Measurements from ENCODE around the gene ALPK3. TPM values are rescaled to one million over a fixed set of nuclear protein-coding genes. Genes with fewer than 3 reads are reported as not detected.

Gene ALPK3
- total and polyA plus RNA-seq, 2 experiments from 2014 or later, result 3.7 to 29.7 TPM

- Mint-ChIP-seq H3K4me1 (peaks cover 34% of the 10 kb centered on the region), H3K9me3 (no peaks in the 10 kb centered on the region), H3K27me3 (ENCODE audit: insufficient read depth, low read depth, poor library complexity) (peaks cover 19% of the 10 kb centered on the region), H3K36me3 (ENCODE audit: low read depth) (peaks cover 38% of the 10 kb centered on the region), H3K4me3 (no peak overlapping the region), H3K27ac (no peak overlapping the region)
- Histone ChIP-seq H3K36me3 (ENCODE audit: insufficient read depth) (peaks cover 8% of the 10 kb centered on the region; the same call in 1 of the 2 replicates), H3K9me2 (ENCODE audit: insufficient read depth) (no peaks in the 10 kb centered on the region), H3F3A (replicated peaks; ENCODE audit: low read depth) (no peaks in the 10 kb centered on the region), H3K27me3 (ENCODE audit: insufficient read depth) (no peaks in the 10 kb centered on the region), H3K4me3 (no peak overlapping the region), H4K20me1 (replicated peaks; ENCODE audit: insufficient read depth) (peaks cover 21% of the 10 kb centered on the region; the same call in 1 of the 2 replicates), H3K4me1 (ENCODE audit: insufficient read depth) (peaks cover 13% of the 10 kb centered on the region; the same call in 1 of the 2 replicates), H2AFZ (no peak overlapping the region), H3K79me2 (replicated peaks; ENCODE audit: insufficient read depth) (peaks cover 49% of the 10 kb centered on the region), H3K4me2 (no peak overlapping the region), H3K27ac (ENCODE audit: low read depth) (no peak overlapping the region)
- TF ChIP-seq ZNF114 (CRISPR knock-in tag; IDR thresholded peaks at IDR 0.05) (no peak), NANOG (IDR thresholded peaks at IDR 0.05; ENCODE audit: borderline replicate concordance) (no peak), STAT1 (IDR thresholded peaks at IDR 0.05; ENCODE audit: unreplicated experiment) (no peak), EZH2phosphoT487 (IDR thresholded peaks at IDR 0.05; ENCODE audit: unreplicated experiment) (no peak), ZNF331 (CRISPR knock-in tag; IDR thresholded peaks at IDR 0.05; ENCODE audit: low read depth) (no peak), CTCF (conservative IDR thresholded peaks at IDR 0.05; ENCODE audit: low read depth in 2 of 2) (no peak), JUNB (IDR thresholded peaks at IDR 0.05; ENCODE audit: unreplicated experiment) (no peak), REST (IDR thresholded peaks at IDR 0.05; ENCODE audit: unreplicated experiment) (no peak), EZH2 (IDR thresholded peaks at IDR 0.05; ENCODE audit: low read depth, unreplicated experiment) (no peak), CREB1 (CRISPR knock-in tag; IDR thresholded peaks at IDR 0.05; ENCODE audit: low read depth) (no peak), ZNF462 (CRISPR knock-in tag; IDR thresholded peaks at IDR 0.05) (no peak), ETS1 (IDR thresholded peaks at IDR 0.05) (no peak), POLR2AphosphoS5 (IDR thresholded peaks at IDR 0.05; ENCODE audit: low read depth) (no peak)
- DNase-seq (ENCODE audit: low spot score), result no peak
- no peak for ATAC-seq
Observed at GRCh38 chr15:84782346-84782745, 34.8 kb upstream of the ALPK3 start.

All from GM23338 (cell line).